Measurements from ENCODE around the gene EPHB1. TPM values are rescaled to one million over a fixed set of nuclear protein-coding genes. Genes with fewer than 3 reads are reported as not detected.

EPHB1 gene
- total RNA-seq, 2 donors from 2014 or later, result 2.3 to 21.2 TPM

DNA sequence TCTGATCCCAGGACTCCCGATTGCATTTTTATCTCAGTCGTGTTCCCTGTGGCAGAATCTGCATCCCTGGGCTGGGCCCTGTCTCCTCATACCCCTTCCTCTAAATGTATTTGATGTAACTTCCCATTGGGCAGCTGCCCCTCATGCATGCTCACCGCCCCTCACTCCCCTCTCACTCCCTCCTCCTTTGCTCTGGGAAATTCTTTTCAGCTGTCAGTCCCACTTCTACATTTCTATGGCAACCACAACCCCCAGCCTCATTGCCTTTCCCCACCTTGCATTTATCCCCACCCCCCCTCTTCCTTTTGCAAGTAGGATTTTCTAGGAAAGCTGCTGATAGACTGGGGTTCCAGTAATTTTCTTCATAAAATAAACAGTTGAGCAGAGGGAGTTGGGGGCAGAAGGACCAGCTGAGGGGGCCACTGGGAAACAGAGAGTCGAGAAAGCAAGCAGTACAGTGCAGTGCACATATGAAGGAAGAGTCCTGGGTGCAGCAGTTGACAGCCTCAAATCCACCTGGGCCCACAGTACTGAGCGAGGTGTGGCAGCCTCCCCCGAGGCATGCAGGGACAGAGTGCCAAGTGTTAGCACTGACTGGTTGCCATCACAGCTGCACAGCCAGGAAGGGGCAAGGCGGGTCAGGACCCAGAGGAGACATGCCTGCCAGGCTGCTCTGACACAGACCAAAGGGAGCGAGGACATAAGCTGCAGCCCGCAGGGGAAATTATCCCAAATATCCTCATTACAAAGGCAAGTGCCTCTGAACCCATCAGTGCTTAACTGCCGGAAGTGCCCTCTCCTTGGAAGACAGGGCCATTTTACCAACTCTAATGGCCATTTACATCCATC lies 476.3 kb downstream of the EPHB1 start:
- Histone ChIP-seq H3K27me3 (replicated peaks; ENCODE audit: insufficient read depth) (peaks cover 5% of the 10 kb centered on the region), H3K4me1 (replicated peaks) (no peaks in the 10 kb centered on the region), H3K27ac (no peak overlapping the region), H3K4me3 (no peak overlapping the region), H3K36me3 (no peaks in the 10 kb centered on the region), H3K9me3 (no peaks in the 10 kb centered on the region)
- TF ChIP-seq, protein P1, sequence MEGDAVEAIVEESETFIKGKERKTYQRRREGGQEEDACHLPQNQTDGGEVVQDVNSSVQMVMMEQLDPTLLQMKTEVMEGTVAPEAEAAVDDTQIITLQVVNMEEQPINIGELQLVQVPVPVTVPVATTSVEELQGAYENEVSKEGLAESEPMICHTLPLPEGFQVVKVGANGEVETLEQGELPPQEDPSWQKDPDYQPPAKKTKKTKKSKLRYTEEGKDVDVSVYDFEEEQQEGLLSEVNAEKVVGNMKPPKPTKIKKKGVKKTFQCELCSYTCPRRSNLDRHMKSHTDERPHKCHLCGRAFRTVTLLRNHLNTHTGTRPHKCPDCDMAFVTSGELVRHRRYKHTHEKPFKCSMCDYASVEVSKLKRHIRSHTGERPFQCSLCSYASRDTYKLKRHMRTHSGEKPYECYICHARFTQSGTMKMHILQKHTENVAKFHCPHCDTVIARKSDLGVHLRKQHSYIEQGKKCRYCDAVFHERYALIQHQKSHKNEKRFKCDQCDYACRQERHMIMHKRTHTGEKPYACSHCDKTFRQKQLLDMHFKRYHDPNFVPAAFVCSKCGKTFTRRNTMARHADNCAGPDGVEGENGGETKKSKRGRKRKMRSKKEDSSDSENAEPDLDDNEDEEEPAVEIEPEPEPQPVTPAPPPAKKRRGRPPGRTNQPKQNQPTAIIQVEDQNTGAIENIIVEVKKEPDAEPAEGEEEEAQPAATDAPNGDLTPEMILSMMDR (IDR thresholded peaks at IDR 0.05), result no peak
- TF ChIP-seq POLR2A (IDR thresholded peaks at IDR 0.05) (no peak), POLR2AphosphoS5 (IDR thresholded peaks at IDR 0.05) (no peak)
- intact Hi-C loops (cut with DNase I), result no loop called here
- WGBS, result 47% methylated on average over 10 of the region's 10 CpGs
- no peak for DNase-seq (ENCODE audit: low spot score)

- H3K36me3 ChIP-seq, result no peaks in the 10 kb centered on the region
- no peak overlapping the region for H3K4me3 ChIP-seq
- TF ChIP-seq, protein P1 (IDR thresholded peaks at IDR 0.05), result no peak
- peaks cover 5% of the 10 kb centered on the region for H3K27me3 ChIP-seq (replicated peaks; ENCODE audit: insufficient read depth)
- H3K4me1 ChIP-seq (replicated peaks), result no peaks in the 10 kb centered on the region
- H3K9me3 ChIP-seq, result no peaks in the 10 kb centered on the region
- intact Hi-C loops (cut with DNase I), result no loop called here
- no peak for DNase-seq (ENCODE audit: low spot score)
- WGBS, result 33% methylated on average over 7 of the region's 7 CpGs
- H3K27ac ChIP-seq, result no peak overlapping the region
These were observed 477.1 kb downstream of the EPHB1 start for GRCh38 chr3:135272026-135272669.

- no peak for DNase-seq (ENCODE audit: low spot score)
- H3K9me3 ChIP-seq, result no peaks in the 10 kb centered on the region
- H3K4me1 ChIP-seq (replicated peaks), result no peaks in the 10 kb centered on the region
- TF ChIP-seq POLR2AphosphoS5 (IDR thresholded peaks at IDR 0.05) (no peak), POLR2A (IDR thresholded peaks at IDR 0.05) (no peak)
- TF ChIP-seq, protein P1 (IDR thresholded peaks at IDR 0.05), result no peak
- 86% methylated on average over 1 of the region's 1 CpG for WGBS
- H3K27ac ChIP-seq, result no peak overlapping the region
- no peaks in the 10 kb centered on the region for H3K36me3 ChIP-seq
- intact Hi-C loops (cut with DNase I), result no loop called here
- no peaks in the 10 kb centered on the region for H3K27me3 ChIP-seq (replicated peaks; ENCODE audit: insufficient read depth)
- H3K4me3 ChIP-seq, result no peak overlapping the region
These were observed 497.1 kb downstream of the EPHB1 start for GRCh38 chr3:135292162-135292561.

- no peaks in the 10 kb centered on the region for H3K4me1 ChIP-seq (replicated peaks)
- no peaks in the 10 kb centered on the region for H3K36me3 ChIP-seq
- WGBS, result 90% methylated on average over 2 of the region's 2 CpGs
- intact Hi-C loops (cut with DNase I), result no loop called here
- no peaks in the 10 kb centered on the region for H3K9me3 ChIP-seq
- no peak for DNase-seq (ENCODE audit: low spot score)
- H3K4me3 ChIP-seq, result no peak overlapping the region
- no peak overlapping the region for H3K27ac ChIP-seq
- H3K27me3 ChIP-seq (replicated peaks; ENCODE audit: insufficient read depth), result no peaks in the 10 kb centered on the region
- TF ChIP-seq POLR2A (IDR thresholded peaks at IDR 0.05) (no peak), POLR2AphosphoS5 (IDR thresholded peaks at IDR 0.05) (no peak)
- TF ChIP-seq, protein P1 (IDR thresholded peaks at IDR 0.05), result no peak
These were observed 506.6 kb downstream of the EPHB1 start for GRCh38 chr3:135301670-135302069.
